H9 (cell line): ENCODE measurements around the gene CCSER2. TPM values are rescaled to one million over a fixed set of nuclear protein-coding genes. Genes with fewer than 3 reads are reported as not detected.

Experiments used
- DNase-seq: peaks from one replicate; pipeline ENCODE4 v3.0.0-alpha.2; 2017
- H2AFZ ChIP-seq: one replicate; pipeline ENCODE4 v1.6.1; 2013; ENCODE audit warnings: mild to moderate bottlenecking, low read length, control low read depth, moderate library complexity
- H2AK5ac ChIP-seq: 2 replicates; pipeline ENCODE4 v1.6.1; 2013; ENCODE audit warnings: low read length, control low read depth, mixed read lengths; ENCODE audit not compliant: insufficient read length
- H2BK120ac ChIP-seq: one replicate; pipeline ENCODE4 v1.6.1; 2013; ENCODE audit warnings: low read depth, mild to moderate bottlenecking, low read length, control low read depth, inconsistent platforms; ENCODE audit not compliant: poor library complexity, severe bottlenecking
- H2BK12ac ChIP-seq: 2 replicates; pipeline ENCODE4 v1.6.1; 2013; ENCODE audit warnings: low read length, control low read depth, mixed read lengths, low read depth; ENCODE audit not compliant: insufficient read length
- H2BK15ac ChIP-seq: 2 replicates; pipeline ENCODE4 v1.6.1; 2013; ENCODE audit warnings: low read depth, low read length, control low read depth
- H2BK20ac ChIP-seq: one replicate; pipeline ENCODE4 v1.6.1; 2013; ENCODE audit warnings: low read depth, mild to moderate bottlenecking, low read length, control low read depth, inconsistent platforms; ENCODE audit not compliant: poor library complexity, severe bottlenecking
- H2BK5ac ChIP-seq: 2 replicates; pipeline ENCODE4 v1.6.1; 2013; ENCODE audit warnings: low read length, control low read depth, mixed read lengths; ENCODE audit not compliant: insufficient read length
- H3K14ac ChIP-seq: 2 replicates; pipeline ENCODE4 v1.6.1; 2013; ENCODE audit warnings: low read length, control low read depth; ENCODE audit not compliant: insufficient read depth
- H3K18ac ChIP-seq: 2 replicates; pipeline ENCODE4 v1.6.1; 2013; ENCODE audit warnings: low read depth, mild to moderate bottlenecking, mixed read lengths, low read length, control low read depth; ENCODE audit not compliant: insufficient read length
- H3K23ac ChIP-seq: 2 replicates; pipeline ENCODE4 v1.6.1; 2013; ENCODE audit warnings: low read length, control low read depth, mixed read lengths, low read depth; ENCODE audit not compliant: insufficient read length
- H3K23me2 ChIP-seq: 2 replicates; pipeline ENCODE4 v1.6.1; 2013; ENCODE audit warnings: low read depth, mild to moderate bottlenecking, mixed read lengths, low read length, control low read depth; ENCODE audit not compliant: insufficient read length, poor library complexity, severe bottlenecking
- H3K27ac ChIP-seq: 2 replicates; pipeline ENCODE4 v1.5.1; 2013; ENCODE audit warnings: low read length, control low read depth, mixed read lengths, low read depth; ENCODE audit not compliant: insufficient read length
- H3K27me3 ChIP-seq: 2 replicates; pipeline ENCODE4 v1.6.1; 2013; ENCODE audit warnings: low read length, control low read depth, inconsistent platforms; ENCODE audit not compliant: insufficient read depth
- H3K4ac ChIP-seq: 2 replicates; pipeline ENCODE4 v1.6.1; 2013; ENCODE audit warnings: low read depth, mild to moderate bottlenecking, control low read depth, inconsistent platforms, low read length, moderate library complexity
- H3K4me1 ChIP-seq: 2 replicates; pipeline ENCODE4 v1.6.1; 2013; ENCODE audit warnings: low read length, control low read depth, inconsistent platforms; ENCODE audit not compliant: insufficient read depth
- H3K4me2 ChIP-seq: 2 replicates; pipeline ENCODE4 v1.6.1; 2013; ENCODE audit warnings: low read length, control low read depth, mixed read lengths; ENCODE audit not compliant: insufficient read length, insufficient read depth
- H3K56ac ChIP-seq: 2 replicates; pipeline ENCODE4 v1.6.1; 2013; ENCODE audit warnings: low read depth, mild to moderate bottlenecking, mixed read lengths, low read length, control low read depth; ENCODE audit not compliant: insufficient read length
- H3K79me1 ChIP-seq: 2 replicates; pipeline ENCODE4 v1.6.1; 2013; ENCODE audit warnings: low read depth, mild to moderate bottlenecking, moderate library complexity, low read length, control low read depth, inconsistent platforms; ENCODE audit not compliant: insufficient read depth, poor library complexity, severe bottlenecking
- H3K79me2 ChIP-seq: 2 replicates; pipeline ENCODE4 v1.6.1; 2013; ENCODE audit warnings: low read length, control low read depth, inconsistent platforms; ENCODE audit not compliant: insufficient read depth
- H3K9ac ChIP-seq: 2 replicates; pipeline ENCODE4 v1.6.1; 2013; ENCODE audit warnings: low read length, control low read depth, mixed read lengths; ENCODE audit not compliant: insufficient read length; ENCODE audit errors: extremely low read depth
- H3K9me3 ChIP-seq: one replicate; pipeline ENCODE4 v1.6.1; 2013; ENCODE audit warnings: low read depth, low read length, inconsistent platforms; ENCODE audit not compliant: control insufficient read depth
- H3T11ph ChIP-seq: one replicate; pipeline ENCODE4 v1.6.1; 2013; ENCODE audit warnings: mild to moderate bottlenecking, low read length, control low read depth, inconsistent platforms
- H4K20me1 ChIP-seq: one replicate; pipeline ENCODE4 v1.6.1; 2013; ENCODE audit not compliant: control insufficient read depth, insufficient read length, insufficient read depth
- H4K5ac ChIP-seq: 2 replicates; pipeline ENCODE4 v1.6.1; 2013; ENCODE audit warnings: low read depth, mild to moderate bottlenecking, mixed read lengths, low read length, control low read depth; ENCODE audit not compliant: insufficient read length
- H4K8ac ChIP-seq: replicated peaks from 2 replicates; pipeline ENCODE4 v1.6.1; 2013; ENCODE audit warnings: low read length, control low read depth, mixed read lengths, low read depth; ENCODE audit not compliant: insufficient read length
- H4K91ac ChIP-seq: 2 replicates; pipeline ENCODE4 v1.6.1; 2013; ENCODE audit warnings: low read depth, mild to moderate bottlenecking, moderate library complexity, mixed read lengths, low read length, control low read depth; ENCODE audit not compliant: insufficient read length
- H3K27ac Mint-ChIP-seq, 3 experiments: 2 replicates in 2 of 3; 3 replicates in 1 of 3; pipeline ENCODE4 v1.8.0; 2020 to 2021; ENCODE audit warnings: mixed read lengths in 3 of 3, mild to moderate bottlenecking in 1 of 3, moderate library complexity in 1 of 3
- H3K27me3 Mint-ChIP-seq: 2 replicates; pipeline ENCODE4 v1.8.0; 2021; ENCODE audit warnings: low read depth, mild to moderate bottlenecking, moderate library complexity, mixed read lengths
- H3K36me3 Mint-ChIP-seq, 3 experiments: 2 replicates in 2 of 3; 3 replicates in 1 of 3; pipeline ENCODE4 v1.8.0; 2020 to 2021; ENCODE audit warnings: low read depth in 3 of 3, mixed read lengths in 3 of 3; ENCODE audit not compliant: insufficient read depth in 1 of 3
- H3K4me1 Mint-ChIP-seq, 2 experiments: 2 replicates each; pipeline ENCODE4 v1.8.0; 2020; ENCODE audit warnings: mixed read lengths in 2 of 2
- H3K4me3 Mint-ChIP-seq, 2 experiments: 2 replicates in 1 of 2; 3 replicates in 1 of 2; pipeline ENCODE4 v1.8.0; 2020 to 2021; ENCODE audit warnings: mild to moderate bottlenecking in 2 of 2, mixed read lengths in 2 of 2, moderate library complexity in 1 of 2
- H3K9me3 Mint-ChIP-seq, 2 experiments: 2 replicates in 1 of 2; 3 replicates in 1 of 2; pipeline ENCODE4 v1.8.0; 2020; ENCODE audit warnings: mild to moderate bottlenecking in 2 of 2, mixed read lengths in 2 of 2, moderate library complexity in 1 of 2
- WGBS: extraction: QIAGEN DNeasy Blood & Tissue Kit; methylation state at CpG from one replicate; pipeline ENCODE4 v1.1.7; 2013; ENCODE audit warnings: missing lambda C conversion rate, low lambda C conversion rate, mixed read lengths; ENCODE audit not compliant: insufficient read length; ENCODE audit errors: extremely low coverage; 5-methylcytosine and 5-hydroxymethylcytosine counted together
- total RNA-seq: library from RNA; stranded (reverse); gene quantifications from 2 replicates; pipeline ENCODE4 v1.2.1, GENCODE V29; 2021
- TF ChIP-seq, protein P1 (sequence below): fragments of 200-600 bp; sonication (generic); conservative IDR thresholded peaks from 3 replicates; pipeline ENCODE4 v1.8.0; 2021; ENCODE audit warnings: antibody characterized with exemption, mild to moderate bottlenecking

The CCSER2 gene
- total RNA-seq, 1 experiment from 2014 or later = 22.2 TPM

DNA sequence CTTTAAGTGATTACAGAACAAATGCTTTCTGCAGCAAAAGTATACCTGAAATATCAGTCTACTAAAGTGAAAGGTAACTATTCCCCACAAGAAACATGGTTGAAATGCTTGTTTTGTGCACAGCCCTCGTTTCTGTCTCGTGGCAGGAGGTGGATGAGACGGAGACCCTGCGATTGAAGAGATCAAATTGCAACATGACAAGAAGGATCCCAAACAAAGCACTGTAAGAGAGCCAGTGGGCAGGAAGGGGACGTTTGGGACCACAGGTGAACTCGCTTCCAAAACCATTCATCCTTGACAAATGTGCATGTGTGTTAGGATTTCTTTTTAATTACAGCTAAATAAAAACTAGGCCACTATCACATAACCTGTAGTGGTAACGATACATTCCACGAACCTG is 192.6 kb downstream of the CCSER2 start:
- H3K4me1 ChIP-seq = peaks cover 6% of the 10 kb centered on the region; the same call in 1 of the 2 replicates
- H2BK120ac ChIP-seq = no peak overlapping the region
- no peaks in the 10 kb centered on the region for H3K79me2 ChIP-seq
- H3K23ac ChIP-seq = no peak overlapping the region
- DNase-seq = no peak
- no peak overlapping the region for H3K4me2 ChIP-seq
- peaks cover 10 to 11% of the 10 kb centered on the region in 2 experiments for H3K9me3 Mint-ChIP-seq
- no CpG with 5 or more reads among the region's 8 CpGs for WGBS
- no peaks in the 10 kb centered on the region for H3K79me1 ChIP-seq
- H2AFZ ChIP-seq = no peak overlapping the region
- no peak overlapping the region for H4K8ac ChIP-seq
- no peak overlapping the region for H3T11ph ChIP-seq
- no peak overlapping the region for H4K5ac ChIP-seq
- H2BK5ac ChIP-seq = no peak overlapping the region
- H3K23me2 ChIP-seq = no peaks in the 10 kb centered on the region
- no peak overlapping the region for H3K9ac ChIP-seq
- H3K4me1 Mint-ChIP-seq = peaks cover 29 to 36% of the 10 kb centered on the region in 2 experiments
- no peak overlapping the region for H3K18ac ChIP-seq
- no peaks in the 10 kb centered on the region for H4K20me1 ChIP-seq
- TF ChIP-seq, protein P1, sequence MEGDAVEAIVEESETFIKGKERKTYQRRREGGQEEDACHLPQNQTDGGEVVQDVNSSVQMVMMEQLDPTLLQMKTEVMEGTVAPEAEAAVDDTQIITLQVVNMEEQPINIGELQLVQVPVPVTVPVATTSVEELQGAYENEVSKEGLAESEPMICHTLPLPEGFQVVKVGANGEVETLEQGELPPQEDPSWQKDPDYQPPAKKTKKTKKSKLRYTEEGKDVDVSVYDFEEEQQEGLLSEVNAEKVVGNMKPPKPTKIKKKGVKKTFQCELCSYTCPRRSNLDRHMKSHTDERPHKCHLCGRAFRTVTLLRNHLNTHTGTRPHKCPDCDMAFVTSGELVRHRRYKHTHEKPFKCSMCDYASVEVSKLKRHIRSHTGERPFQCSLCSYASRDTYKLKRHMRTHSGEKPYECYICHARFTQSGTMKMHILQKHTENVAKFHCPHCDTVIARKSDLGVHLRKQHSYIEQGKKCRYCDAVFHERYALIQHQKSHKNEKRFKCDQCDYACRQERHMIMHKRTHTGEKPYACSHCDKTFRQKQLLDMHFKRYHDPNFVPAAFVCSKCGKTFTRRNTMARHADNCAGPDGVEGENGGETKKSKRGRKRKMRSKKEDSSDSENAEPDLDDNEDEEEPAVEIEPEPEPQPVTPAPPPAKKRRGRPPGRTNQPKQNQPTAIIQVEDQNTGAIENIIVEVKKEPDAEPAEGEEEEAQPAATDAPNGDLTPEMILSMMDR = no peak
- H3K27ac Mint-ChIP-seq = peak overlapping the region in 1 of 3 experiments; percentile 37; a peak in 2 of 7 replicates
- H3K4ac ChIP-seq = no peak overlapping the region
- peaks cover 2% of the 10 kb centered on the region; the same call in 1 of the 2 replicates for H3K27me3 Mint-ChIP-seq
- no peak overlapping the region for H2BK12ac ChIP-seq
- H3K4me3 Mint-ChIP-seq = peak overlapping the region in 1 of 2 experiments; percentile 3; a peak in 1 of 5 replicates
- H2BK20ac ChIP-seq = no peak overlapping the region
- peaks cover 6 to 13% (median 8%) of the 10 kb centered on the region in 3 experiments; a peak in 6 of 7 replicates for H3K36me3 Mint-ChIP-seq
- no peaks in the 10 kb centered on the region for H3K27me3 ChIP-seq
- H3K56ac ChIP-seq = no peak overlapping the region
- no peak overlapping the region for H3K14ac ChIP-seq
- H3K9me3 ChIP-seq = no peaks in the 10 kb centered on the region
- H4K91ac ChIP-seq = no peak overlapping the region
- H3K27ac ChIP-seq = no peak overlapping the region
- H2AK5ac ChIP-seq = no peak overlapping the region
- H2BK15ac ChIP-seq = no peak overlapping the region
